ENCODE data around the gene IQCF6.
"Not testable (repeated sequence)": the region's sequence is repeated elsewhere in the genome, so short reads cannot be mapped to it uniquely, and the experiment has no call there.

The IQCF6 gene

GRCh38 chr3:51759203-51759602 is 19.8 kb downstream of the IQCF6 start:
- no peak for DNase-seq (ENCODE audit: low read depth)

DNA sequence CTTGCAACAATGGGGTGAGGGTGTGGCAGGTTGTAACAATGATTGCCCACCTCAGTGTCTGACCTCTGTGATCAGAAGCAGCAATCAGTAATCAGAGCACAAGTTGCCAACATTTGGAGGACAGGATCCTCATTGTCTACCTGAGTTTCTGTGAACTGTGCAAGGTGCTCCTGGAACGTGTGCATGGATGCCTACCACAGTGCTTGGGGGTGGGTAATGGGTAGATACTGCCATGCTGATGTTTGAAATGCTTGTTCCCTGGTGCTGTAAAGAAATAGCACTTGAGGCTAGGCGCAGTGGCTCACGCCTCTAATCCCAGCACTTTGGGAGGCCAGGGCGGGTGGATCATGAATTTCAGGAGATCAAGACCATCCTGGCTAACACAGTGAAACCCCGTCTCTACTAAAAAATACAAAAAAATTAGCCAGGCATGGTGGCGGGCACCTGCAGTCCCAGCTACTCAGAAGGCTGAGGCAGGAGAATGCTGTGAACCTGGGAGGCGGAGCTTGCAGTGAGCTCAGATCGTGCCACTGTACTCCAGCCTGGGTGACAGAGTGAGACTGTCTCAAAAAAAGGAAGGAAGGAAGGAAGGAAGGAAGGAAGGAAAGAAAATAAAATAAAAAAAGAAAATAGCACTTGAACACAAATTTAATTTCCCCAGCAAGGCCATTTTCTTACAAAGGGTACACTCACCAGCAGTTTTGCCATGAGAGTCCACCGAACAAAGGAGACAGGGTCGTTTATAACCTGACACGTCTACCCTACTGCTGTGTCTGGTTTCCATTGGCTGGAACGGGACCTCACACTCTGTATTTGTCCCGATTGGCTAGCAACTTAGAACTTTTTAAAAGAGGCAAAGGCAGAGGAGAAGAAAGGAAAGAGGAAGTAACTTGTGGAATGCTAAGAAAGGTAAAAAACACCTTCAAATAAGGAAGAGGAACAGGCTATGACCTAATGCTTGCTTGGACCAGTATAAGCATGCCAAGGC is 25.0 kb downstream of the IQCF6 start:
- DNase-seq (ENCODE audit: low read depth) = not testable (repeated sequence)

DNA sequence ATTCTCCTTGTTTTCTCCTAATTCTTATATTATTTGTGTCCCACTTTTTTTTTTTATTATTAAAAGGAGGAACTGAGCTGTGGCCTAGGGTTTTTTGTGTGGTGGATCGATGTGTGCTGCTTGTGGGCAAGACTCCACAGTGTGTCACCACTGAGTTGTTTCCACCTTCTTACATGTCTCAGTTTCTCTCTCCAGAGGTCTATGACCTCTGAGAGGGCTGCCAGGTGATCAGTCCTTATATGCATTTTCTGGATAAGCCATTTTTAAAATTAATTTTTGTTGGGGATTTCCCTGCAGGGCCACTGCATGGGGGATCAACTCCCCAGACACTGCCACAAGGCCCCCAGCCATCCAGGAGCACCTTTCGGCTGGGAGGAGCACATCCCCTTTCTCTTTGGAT is 27.8 kb downstream of the IQCF6 start:
- no peak for DNase-seq (ENCODE audit: low read depth)

GRCh38 chr3:51750878-51751277 is 28.2 kb downstream of the IQCF6 start:
- DNase-seq (ENCODE audit: low read depth) = no peak

GRCh38 chr3:51748327-51748726 is 30.7 kb downstream of the IQCF6 start:
- DNase-seq (ENCODE audit: low read depth) = no peak

DNA sequence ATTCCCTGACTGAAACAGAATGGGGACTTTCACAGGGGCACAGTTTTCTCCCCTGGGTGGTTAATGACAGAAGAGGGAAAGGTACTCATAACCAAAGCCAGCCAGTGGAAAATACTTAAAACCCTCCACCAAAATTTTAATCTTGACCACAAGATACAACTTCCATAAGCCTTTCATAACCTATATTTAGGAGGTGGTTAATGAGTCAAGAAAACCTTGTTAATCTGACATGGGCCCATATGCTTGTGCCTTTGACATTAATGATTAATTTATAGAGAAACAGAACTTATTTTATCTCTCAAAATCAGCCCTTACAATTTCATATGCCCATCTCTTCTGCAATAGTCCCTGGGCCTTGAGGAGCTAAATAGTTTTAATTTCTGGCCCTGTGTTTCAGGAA is 31.2 kb downstream of the IQCF6 start:
- no peak for DNase-seq (ENCODE audit: low read depth)

DNA sequence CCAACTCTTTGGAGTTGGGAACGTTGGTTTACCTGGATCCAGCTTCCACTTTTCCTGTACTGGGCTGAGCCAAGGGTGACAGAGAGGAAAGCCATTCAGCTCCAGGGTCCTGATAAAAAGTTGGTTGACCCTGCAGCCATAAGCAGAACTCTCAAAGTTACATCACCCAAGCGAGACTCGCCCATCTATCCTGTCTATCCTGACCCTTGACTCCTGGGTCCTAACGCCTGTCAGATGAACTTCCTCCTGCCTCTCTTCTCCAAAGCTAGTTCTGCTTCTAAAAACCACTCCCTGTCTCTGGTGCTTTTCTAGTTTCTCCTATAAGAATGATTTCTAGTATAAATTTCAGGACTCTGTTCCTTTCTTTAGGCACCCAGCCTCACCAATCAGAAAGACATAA is 36.1 kb downstream of the IQCF6 start:
- DNase-seq (ENCODE audit: low read depth) = not testable (repeated sequence)

DNA sequence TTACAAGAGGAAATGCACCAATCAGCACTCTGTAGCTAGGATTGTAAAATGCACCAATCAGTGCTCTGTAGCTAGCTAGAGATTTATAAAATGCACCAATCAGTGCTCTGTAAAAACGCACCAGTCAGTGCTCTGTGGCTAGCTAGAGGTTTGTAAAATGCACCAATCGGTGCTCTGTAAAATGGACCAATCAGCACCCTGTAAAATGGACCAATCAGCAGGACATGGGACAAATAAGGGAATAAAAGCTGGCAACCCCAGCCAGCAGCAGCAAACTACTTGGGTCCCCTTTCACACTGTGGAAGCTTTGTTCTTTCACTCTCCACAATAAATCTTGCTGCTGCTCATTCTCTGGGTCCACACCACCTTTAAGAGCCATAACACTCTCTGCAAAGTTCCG is 36.7 kb downstream of the IQCF6 start:
- not testable (repeated sequence) for DNase-seq (ENCODE audit: low read depth)

GRCh38 chr3:51739110-51739509 is 39.9 kb downstream of the IQCF6 start:
- no peak for DNase-seq (ENCODE audit: low read depth)

DNA sequence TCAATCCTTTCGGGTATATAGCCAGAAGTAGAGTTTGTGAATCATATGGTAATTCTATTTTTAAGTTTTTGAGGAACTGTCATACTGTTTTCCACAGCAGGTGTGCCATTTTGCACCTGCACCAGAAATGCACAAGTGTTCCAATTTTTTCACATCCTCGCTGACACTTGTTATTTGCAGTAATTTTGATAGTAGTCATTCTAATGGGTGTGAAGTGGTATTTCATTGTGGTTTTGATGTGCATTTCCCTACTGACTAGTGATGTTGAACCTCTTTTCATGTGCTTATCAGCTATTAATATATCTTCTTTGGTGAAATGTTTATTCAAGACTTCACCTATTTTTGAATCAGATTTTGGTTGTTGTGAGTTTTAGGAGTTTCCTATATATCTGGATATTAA is 43.1 kb downstream of the IQCF6 start:
- no peak for DNase-seq (ENCODE audit: low read depth)

DNA sequence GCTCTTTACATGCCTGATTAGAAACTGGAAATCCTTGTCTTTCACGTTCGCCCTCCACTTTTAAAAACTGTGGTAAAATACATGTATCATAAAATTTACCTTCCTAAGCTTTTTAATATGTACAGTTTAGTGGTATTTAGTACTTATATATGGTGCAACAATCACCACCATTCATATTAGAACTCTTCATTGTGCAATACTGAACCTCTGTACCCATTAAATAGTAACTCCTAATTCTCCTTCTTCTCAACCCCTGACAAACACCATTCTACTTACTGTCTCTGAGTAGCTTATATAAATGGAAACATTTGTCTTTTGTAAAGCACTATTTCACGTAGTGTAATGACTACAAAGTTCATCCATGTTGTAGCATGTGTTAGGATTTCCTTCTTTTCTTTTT is 44.0 kb downstream of the IQCF6 start:
- DNase-seq (ENCODE audit: low read depth) = no peak

DNA sequence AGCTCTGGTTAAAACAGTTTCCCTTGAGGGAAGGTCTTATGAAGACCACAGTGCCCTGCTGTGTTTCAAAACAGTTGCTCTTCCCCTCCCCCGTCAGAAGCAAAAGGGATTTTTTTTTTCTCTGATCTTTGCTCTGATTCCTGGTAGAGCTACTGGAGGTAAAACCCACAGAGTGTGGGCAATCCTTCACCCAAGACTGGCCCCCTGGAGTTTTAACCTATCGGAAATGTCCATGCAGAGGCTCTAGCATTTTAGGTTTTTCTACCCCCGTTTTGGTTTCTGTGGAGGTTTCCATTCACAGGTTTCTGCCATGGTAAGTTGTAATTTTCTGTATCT is 44.5 kb downstream of the IQCF6 start:
- DNase-seq (ENCODE audit: low read depth) = no peak

DNA sequence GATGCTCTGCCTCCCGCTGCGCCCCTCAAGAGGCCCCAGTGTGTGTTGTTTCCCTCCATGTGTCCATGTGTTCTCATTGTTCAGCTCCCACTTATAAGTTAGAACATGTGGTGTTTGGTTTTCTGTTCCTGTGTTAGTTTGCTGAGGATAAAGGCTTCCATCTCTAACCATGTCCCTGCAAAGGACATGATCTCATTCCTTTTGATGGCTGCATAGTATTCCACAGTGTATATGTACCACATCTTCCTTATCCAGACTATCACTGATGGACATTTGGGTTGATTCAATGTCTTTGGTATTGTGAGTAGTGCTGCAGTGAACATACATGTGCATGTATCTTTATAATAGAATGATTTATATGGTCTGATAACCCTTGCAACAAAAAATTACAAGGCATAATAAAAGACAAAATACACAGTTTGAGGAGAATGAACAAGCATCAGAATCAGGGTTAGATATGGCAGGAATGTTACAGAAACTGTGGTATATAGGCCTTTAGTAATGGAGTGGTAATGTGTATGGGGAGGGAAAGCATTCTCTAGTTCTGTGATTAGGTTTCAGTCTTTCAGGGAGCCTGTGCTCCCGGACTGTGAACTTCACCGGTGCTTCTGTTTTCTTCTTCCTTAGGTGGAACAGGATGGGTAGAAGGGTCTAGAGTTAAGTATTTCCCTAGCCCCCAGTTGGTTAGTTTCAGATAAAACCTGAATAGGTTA is 45.0 kb downstream of the IQCF6 start:
- DNase-seq (ENCODE audit: low read depth) = no peak

- no peak for DNase-seq (ENCODE audit: low read depth)
Measured at GRCh38 chr3:51729042-51729633, 49.9 kb downstream of the IQCF6 start.
